GM12872 (cell line): ENCODE results near the gene KCTD19.

ENCODE experiments used
- TF ChIP-seq, protein P1 (sequence below): IDR thresholded peaks from 3 replicates; pipeline ENCODE4 v1.5.1; 2011; ENCODE audit warnings: low read depth, mild to moderate bottlenecking, low read length, moderate library complexity; ENCODE audit not compliant: insufficient read depth

KCTD19 gene

DNA sequence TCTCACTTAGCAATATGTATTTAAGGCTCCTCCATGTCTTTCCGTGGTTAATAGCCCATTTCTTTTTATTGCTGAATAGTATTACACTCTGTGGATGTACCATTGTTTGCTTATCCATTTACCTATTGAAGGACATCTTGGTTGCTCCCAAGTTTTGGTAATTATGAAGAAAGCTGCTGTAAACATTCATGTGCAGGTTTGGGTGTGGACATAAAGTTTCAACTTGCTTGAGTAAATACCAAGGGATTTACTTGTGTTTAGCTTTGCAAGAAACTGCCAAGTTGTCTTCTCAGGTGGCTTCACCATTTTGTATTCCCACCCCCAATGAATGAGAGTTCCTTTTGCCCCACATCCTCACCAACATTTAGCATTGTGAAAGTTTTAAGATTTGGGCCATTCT, 9.6 kb upstream of the KCTD19 start:
- TF ChIP-seq, protein P1, sequence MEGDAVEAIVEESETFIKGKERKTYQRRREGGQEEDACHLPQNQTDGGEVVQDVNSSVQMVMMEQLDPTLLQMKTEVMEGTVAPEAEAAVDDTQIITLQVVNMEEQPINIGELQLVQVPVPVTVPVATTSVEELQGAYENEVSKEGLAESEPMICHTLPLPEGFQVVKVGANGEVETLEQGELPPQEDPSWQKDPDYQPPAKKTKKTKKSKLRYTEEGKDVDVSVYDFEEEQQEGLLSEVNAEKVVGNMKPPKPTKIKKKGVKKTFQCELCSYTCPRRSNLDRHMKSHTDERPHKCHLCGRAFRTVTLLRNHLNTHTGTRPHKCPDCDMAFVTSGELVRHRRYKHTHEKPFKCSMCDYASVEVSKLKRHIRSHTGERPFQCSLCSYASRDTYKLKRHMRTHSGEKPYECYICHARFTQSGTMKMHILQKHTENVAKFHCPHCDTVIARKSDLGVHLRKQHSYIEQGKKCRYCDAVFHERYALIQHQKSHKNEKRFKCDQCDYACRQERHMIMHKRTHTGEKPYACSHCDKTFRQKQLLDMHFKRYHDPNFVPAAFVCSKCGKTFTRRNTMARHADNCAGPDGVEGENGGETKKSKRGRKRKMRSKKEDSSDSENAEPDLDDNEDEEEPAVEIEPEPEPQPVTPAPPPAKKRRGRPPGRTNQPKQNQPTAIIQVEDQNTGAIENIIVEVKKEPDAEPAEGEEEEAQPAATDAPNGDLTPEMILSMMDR, result no peak

DNA sequence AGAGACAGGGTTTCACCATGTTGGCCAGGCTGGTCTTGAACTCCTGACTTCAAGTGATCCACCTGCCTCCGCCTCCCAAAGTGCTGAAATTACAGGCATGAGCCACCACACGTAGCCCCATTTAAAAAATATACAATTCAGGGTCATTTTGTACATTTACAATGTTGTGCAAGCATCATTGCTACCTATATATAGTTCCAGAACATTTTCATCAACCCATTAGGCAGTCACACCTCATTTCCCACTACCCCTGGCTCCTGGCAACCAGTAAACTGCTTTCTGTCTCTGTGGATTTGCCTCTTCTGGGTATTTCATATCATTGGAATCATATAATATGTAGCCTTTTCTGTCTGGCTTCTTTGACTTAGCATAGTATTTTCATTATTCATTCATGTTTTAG, 6.8 kb upstream of the KCTD19 start:
- TF ChIP-seq, protein P1, result no peak

DNA sequence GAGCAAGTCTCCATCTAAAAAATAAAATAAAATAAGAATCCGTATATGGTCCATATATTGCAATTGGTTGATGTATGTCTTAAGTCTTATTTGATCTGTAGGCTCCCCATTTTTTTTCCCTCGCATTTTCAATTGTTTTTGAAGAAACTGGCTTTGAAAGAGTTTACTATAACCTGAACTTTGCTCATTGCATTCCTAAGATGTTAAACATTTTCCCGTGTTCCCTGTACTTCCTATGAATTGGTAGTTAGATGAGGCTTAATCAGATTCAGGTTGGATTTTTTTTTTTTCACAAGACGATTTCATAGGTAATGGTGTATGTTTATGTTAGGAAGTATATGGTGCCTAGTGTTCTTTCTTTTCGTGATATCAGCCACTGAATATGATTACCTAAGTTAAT, 3.4 kb upstream of the KCTD19 start:
- TF ChIP-seq, protein P1, result no peak

DNA sequence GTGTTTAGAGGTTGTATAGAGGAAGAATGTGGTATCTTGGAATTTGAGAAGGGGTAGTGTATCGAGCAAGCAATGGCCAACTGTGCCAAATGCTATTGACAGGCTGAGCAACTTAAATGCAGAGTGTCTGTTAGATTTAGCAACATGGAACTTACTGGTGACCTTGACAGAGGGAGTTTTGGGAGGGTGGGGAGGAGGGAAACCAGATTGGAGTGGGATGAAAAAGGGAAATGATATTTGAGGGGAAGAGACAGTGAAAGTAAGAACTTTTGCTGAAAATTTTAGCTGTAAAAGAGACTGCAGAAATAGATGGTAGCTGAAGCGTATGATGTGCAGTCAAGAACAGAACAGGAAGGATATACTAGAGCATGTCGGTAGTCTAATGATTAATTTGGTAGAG, 1.2 kb upstream of the KCTD19 start:
- TF ChIP-seq, protein P1, result no peak

DNA sequence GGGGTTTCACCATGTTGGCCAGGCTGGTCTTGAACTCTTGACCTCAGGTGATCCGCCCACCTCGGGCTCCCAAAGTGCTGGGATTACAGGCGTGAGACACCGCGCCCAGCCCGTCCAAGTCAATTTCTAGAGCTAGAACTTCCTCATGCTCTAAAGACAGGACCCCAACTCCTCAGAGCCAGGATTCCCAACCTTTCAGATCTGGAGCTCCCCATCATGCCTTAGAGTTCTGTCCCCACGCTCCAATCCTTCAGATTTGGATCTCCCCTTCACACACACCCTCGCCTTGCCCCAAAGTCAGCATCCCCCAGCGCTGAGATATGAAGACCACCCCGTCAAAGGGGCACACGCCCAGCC, 448 bp downstream of the KCTD19 start:
- TF ChIP-seq, protein P1, result no peak

DNA sequence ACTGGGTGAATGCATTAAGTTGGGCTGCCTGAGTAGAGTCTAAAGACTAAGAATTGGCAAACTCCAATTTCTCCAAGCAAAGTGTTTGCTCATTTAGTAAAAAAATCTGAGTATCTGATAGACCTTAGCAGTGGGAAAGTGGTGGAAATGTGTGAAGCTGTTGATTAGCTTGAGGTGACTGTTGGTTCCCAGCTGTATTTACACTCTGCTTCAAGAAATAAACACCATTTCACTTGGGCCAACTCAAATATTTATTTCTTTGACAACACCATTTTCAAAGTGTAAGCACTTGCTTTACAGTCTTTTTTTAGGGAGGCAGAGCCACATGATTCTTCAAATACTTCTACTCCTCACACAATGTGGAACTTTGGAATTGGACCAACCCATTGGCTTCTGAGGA, 8.7 kb downstream of the KCTD19 start:
- TF ChIP-seq, protein P1, result no peak

DNA sequence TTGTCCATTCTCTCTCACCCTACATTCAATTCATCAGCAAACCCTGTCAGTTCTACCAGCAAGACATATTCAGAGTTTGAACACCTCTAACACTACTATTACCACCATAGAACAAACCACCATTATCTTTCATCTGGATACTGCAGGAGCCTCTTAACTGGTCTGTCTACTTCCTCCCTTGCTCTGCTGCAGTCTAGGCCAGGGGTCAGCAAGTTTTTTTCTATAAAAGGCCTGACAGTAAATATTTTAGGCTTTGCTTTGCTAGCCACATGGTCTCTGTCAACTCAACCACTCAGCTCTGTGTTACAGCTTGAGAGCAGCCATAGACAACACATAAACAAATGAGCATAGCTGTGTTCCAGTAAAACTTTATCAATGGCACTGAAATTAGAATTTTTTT, 13.8 kb downstream of the KCTD19 start:
- TF ChIP-seq, protein P1, result no peak

DNA sequence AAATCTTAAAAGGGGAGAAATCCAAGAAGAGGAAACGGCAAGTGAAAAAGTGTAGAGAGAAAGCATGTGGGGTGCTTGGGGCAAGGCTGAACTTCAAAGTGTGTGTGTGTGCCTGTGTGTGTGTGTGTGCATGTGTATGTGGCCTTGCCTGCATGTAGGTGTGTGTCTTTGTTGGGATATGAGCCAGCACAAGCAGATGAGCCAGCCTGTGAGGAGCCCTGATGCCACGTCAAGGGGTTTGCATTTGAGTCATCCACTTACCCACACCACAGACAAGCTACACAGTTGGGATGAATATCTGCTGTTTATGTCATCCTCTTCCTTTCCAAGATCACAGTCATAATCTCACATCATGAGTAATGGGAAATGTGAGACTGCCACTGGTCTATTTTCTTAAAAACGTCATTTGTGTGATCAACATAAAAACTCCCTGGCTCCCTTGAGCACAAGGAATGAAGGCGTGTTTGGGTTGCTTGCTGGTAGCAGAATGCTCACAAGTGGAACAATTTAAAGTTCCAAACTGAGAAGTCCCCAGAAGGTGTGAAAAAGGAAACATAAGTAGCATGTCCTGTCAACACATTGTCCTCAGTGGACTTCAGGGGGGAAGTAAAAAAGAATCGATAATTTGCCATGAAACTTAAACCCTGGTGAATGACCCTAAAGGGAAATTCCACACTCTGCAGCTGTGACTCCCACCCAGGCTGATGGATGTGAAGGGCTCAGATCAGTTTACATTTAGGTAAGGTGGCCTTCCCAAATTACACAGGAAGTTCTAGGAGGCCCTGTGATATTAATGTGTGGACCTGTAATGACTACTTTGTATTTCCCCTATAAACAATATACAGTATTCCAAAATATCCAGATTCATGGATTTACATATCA, 14.7 kb downstream of the KCTD19 start:
- TF ChIP-seq, protein P1, result no peak
